Measurements from ENCODE around the gene TRIP10.

- TF ChIP-seq CTCF (conservative IDR thresholded peaks at IDR 0.05 in 1 of 2, IDR thresholded peaks at IDR 0.05 in 1 of 2; ENCODE audit: low read depth in 1 of 2, low read length in 2 of 2) (no peak), EZH2 (IDR thresholded peaks at IDR 0.05; ENCODE audit: low read length, missing control alignments) (no peak)
Observed at GRCh38 chr19:6797646-6798045, 58.2 kb downstream of the TRIP10 start.

Measured in fibroblast of lung (primary cell).